ENCODE results near the gene NEK10. TPM values are rescaled to one million over a fixed set of nuclear protein-coding genes. Genes with fewer than 3 reads are reported as not detected.

Gene NEK10
- total RNA-seq, 1 donor from 2014 or later, result 0.67 TPM

GRCh38 chr3:27281671-27282150 lies 87.5 kb downstream of the NEK10 start:
- no peaks in the 10 kb centered on the region for H3K36me3 ChIP-seq (ENCODE audit: control insufficient read depth, insufficient read depth, low read length)
- TF ChIP-seq CTCF (IDR thresholded peaks at IDR 0.05; ENCODE audit: insufficient read depth, low read length, poor library complexity, severe bottlenecking), result no peak
- no peak overlapping the region for H3K4me3 ChIP-seq (ENCODE audit: low read depth, low read length)
- no peak for DNase-seq (ENCODE audit: low read depth)
- H3K27me3 ChIP-seq (ENCODE audit: control insufficient read depth, insufficient read depth, low read length), result no peaks in the 10 kb centered on the region

- no peak for DNase-seq (ENCODE audit: low read depth)
- TF ChIP-seq CTCF (IDR thresholded peaks at IDR 0.05; ENCODE audit: insufficient read depth, low read length, poor library complexity, severe bottlenecking), result peak; percentile 26
- no peaks in the 10 kb centered on the region for H3K36me3 ChIP-seq (ENCODE audit: control insufficient read depth, insufficient read depth, low read length)
- H3K27me3 ChIP-seq (ENCODE audit: control insufficient read depth, insufficient read depth, low read length), result no peaks in the 10 kb centered on the region
- H3K4me3 ChIP-seq (ENCODE audit: low read depth, low read length), result no peak overlapping the region
Observed at GRCh38 chr3:27279123-27279522, 90.1 kb downstream of the NEK10 start.

GRCh38 chr3:27278383-27279055 lies 90.7 kb downstream of the NEK10 start:
- H3K4me3 ChIP-seq (ENCODE audit: low read depth, low read length), result no peak overlapping the region
- H3K36me3 ChIP-seq (ENCODE audit: control insufficient read depth, insufficient read depth, low read length), result no peaks in the 10 kb centered on the region
- no peak for TF ChIP-seq CTCF (IDR thresholded peaks at IDR 0.05; ENCODE audit: insufficient read depth, low read length, poor library complexity, severe bottlenecking)
- no peak for DNase-seq (ENCODE audit: low read depth)
- no peaks in the 10 kb centered on the region for H3K27me3 ChIP-seq (ENCODE audit: control insufficient read depth, insufficient read depth, low read length)

GRCh38 chr3:27275441-27275990 lies 93.7 kb downstream of the NEK10 start:
- no peaks in the 10 kb centered on the region for H3K27me3 ChIP-seq (ENCODE audit: control insufficient read depth, insufficient read depth, low read length)
- no peak for TF ChIP-seq CTCF (IDR thresholded peaks at IDR 0.05; ENCODE audit: insufficient read depth, low read length, poor library complexity, severe bottlenecking)
- no peak for DNase-seq (ENCODE audit: low read depth)
- H3K4me3 ChIP-seq (ENCODE audit: low read depth, low read length), result no peak overlapping the region
- no peaks in the 10 kb centered on the region for H3K36me3 ChIP-seq (ENCODE audit: control insufficient read depth, insufficient read depth, low read length)

- DNase-seq (ENCODE audit: low read depth), result no peak
- no peak for TF ChIP-seq CTCF (IDR thresholded peaks at IDR 0.05; ENCODE audit: insufficient read depth, low read length, poor library complexity, severe bottlenecking)
- Histone ChIP-seq H3K4me3 (ENCODE audit: low read depth, low read length) (no peak overlapping the region), H3K27me3 (ENCODE audit: control insufficient read depth, insufficient read depth, low read length) (no peaks in the 10 kb centered on the region), H3K36me3 (ENCODE audit: control insufficient read depth, insufficient read depth, low read length) (no peaks in the 10 kb centered on the region)
Observed at GRCh38 chr3:27271890-27272289, 97.3 kb downstream of the NEK10 start.

- TF ChIP-seq CTCF (IDR thresholded peaks at IDR 0.05; ENCODE audit: insufficient read depth, low read length, poor library complexity, severe bottlenecking), result no peak
- no peak for DNase-seq (ENCODE audit: low read depth)
- H3K36me3 ChIP-seq (ENCODE audit: control insufficient read depth, insufficient read depth, low read length), result no peaks in the 10 kb centered on the region
- no peaks in the 10 kb centered on the region for H3K27me3 ChIP-seq (ENCODE audit: control insufficient read depth, insufficient read depth, low read length)
- H3K4me3 ChIP-seq (ENCODE audit: low read depth, low read length), result no peak overlapping the region
Observed at GRCh38 chr3:27254896-27255295, 114.3 kb downstream of the NEK10 start.
